GM23338 (cell line): ENCODE results near the gene MYO1D. TPM values are rescaled to one million over a fixed set of nuclear protein-coding genes. Genes with fewer than 3 reads are reported as not detected.

ENCODE experiments used
- ATAC-seq: fragments of 200-7000 bp; cut with Tn5 transposase; 3 replicates; pipeline ENCODE4 v1.9.1; 2020
- DNase-seq: peaks from one replicate; pipeline ENCODE4 v3.0.0-alpha.2; 2015; ENCODE audit warnings: low spot score
- H2AFZ ChIP-seq: fragments of 200-600 bp; sonication (generic); 2 replicates; pipeline ENCODE4 v1.8.0; 2016; ENCODE audit warnings: antibody characterized with exemption, mild to moderate bottlenecking, moderate library complexity
- H3F3A ChIP-seq: fragments of 200-600 bp; sonication (generic); replicated peaks from 2 replicates; pipeline ENCODE4 v1.8.0; 2017; ENCODE audit warnings: antibody characterized with exemption, mixed run types, low read depth
- H3K27ac ChIP-seq: fragments of 200-600 bp; sonication (generic); 2 replicates; pipeline ENCODE4 v1.6.1; 2016; ENCODE audit warnings: low read depth
- H3K27me3 ChIP-seq: fragments of 200-600 bp; sonication (generic); 2 replicates; pipeline ENCODE4 v1.8.0; 2016; ENCODE audit warnings: mild to moderate bottlenecking, mixed run types, moderate library complexity; ENCODE audit not compliant: insufficient read depth
- H3K36me3 ChIP-seq: fragments of 200-600 bp; sonication (generic); 2 replicates; pipeline ENCODE4 v1.8.0; 2016; ENCODE audit warnings: mild to moderate bottlenecking; ENCODE audit not compliant: insufficient read depth
- H3K4me1 ChIP-seq: fragments of 200-600 bp; sonication (generic); 2 replicates; pipeline ENCODE4 v1.8.0; 2016; ENCODE audit warnings: mild to moderate bottlenecking, moderate library complexity; ENCODE audit not compliant: insufficient read depth
- H3K4me2 ChIP-seq: fragments of 200-600 bp; sonication (generic); 2 replicates; pipeline ENCODE4 v1.7.1; 2017; ENCODE audit warnings: mixed run types
- H3K4me3 ChIP-seq: fragments of 200-600 bp; sonication (generic); 2 replicates; pipeline ENCODE4 v1.6.1; 2016; ENCODE audit warnings: mixed run types
- H3K79me2 ChIP-seq: fragments of 200-600 bp; sonication (generic); replicated peaks from 2 replicates; pipeline ENCODE4 v1.8.0; 2017; ENCODE audit warnings: mild to moderate bottlenecking; ENCODE audit not compliant: insufficient read depth
- H3K9me2 ChIP-seq: fragments of 200-600 bp; sonication (generic); 2 replicates; pipeline ENCODE4 v1.8.0; 2017; ENCODE audit not compliant: insufficient read depth
- H4K20me1 ChIP-seq: fragments of 200-600 bp; sonication (generic); replicated peaks from 2 replicates; pipeline ENCODE4 v1.8.0; 2017; ENCODE audit warnings: mild to moderate bottlenecking; ENCODE audit not compliant: insufficient read depth
- H3K27ac Mint-ChIP-seq: 2 replicates; pipeline ENCODE4 v1.8.0; 2020; ENCODE audit warnings: inconsistent platforms, mild to moderate bottlenecking, moderate library complexity, mixed read lengths
- H3K27me3 Mint-ChIP-seq: 3 replicates; pipeline ENCODE4 v1.8.0; 2022; ENCODE audit warnings: low read depth, mild to moderate bottlenecking, moderate library complexity, mixed read lengths, inconsistent platforms; ENCODE audit not compliant: insufficient read depth, poor library complexity
- H3K36me3 Mint-ChIP-seq: 3 replicates; pipeline ENCODE4 v1.8.0; 2021; ENCODE audit warnings: low read depth, mild to moderate bottlenecking, inconsistent platforms, moderate library complexity, mixed read lengths
- H3K4me1 Mint-ChIP-seq: 3 replicates; pipeline ENCODE4 v1.8.0; 2020; ENCODE audit warnings: mild to moderate bottlenecking, inconsistent platforms, mixed read lengths
- H3K4me3 Mint-ChIP-seq: 3 replicates; pipeline ENCODE4 v1.8.0; 2021; ENCODE audit warnings: moderate library complexity, mild to moderate bottlenecking, inconsistent platforms, mixed read lengths
- H3K9me3 Mint-ChIP-seq: 3 replicates; pipeline ENCODE4 v1.8.0; 2020; ENCODE audit warnings: moderate library complexity, mild to moderate bottlenecking, inconsistent platforms, mixed read lengths
- CREB1 ChIP-seq: fragments of 250-450 bp; sonication (Bioruptor Pico); IDR thresholded peaks from 2 replicates; pipeline ENCODE4 v1.5.0; 2020; ENCODE audit warnings: low read depth, mild to moderate bottlenecking, moderate library complexity
- EZH2 ChIP-seq: fragments of 200-600 bp; sonication (generic); IDR thresholded peaks from one replicate; pipeline ENCODE4 v1.8.0; 2017; ENCODE audit warnings: antibody characterized with exemption, mild to moderate bottlenecking, low read depth; ENCODE audit not compliant: unreplicated experiment
- EZH2phosphoT487 ChIP-seq: fragments of 200-600 bp; sonication (generic); IDR thresholded peaks from one replicate; pipeline ENCODE4 v1.8.1; 2018; ENCODE audit warnings: antibody characterized with exemption; ENCODE audit not compliant: unreplicated experiment
- JUNB ChIP-seq: IDR thresholded peaks from one replicate; pipeline ENCODE4 v1.6.1; 2016; ENCODE audit warnings: antibody characterized with exemption; ENCODE audit not compliant: unreplicated experiment
- NANOG ChIP-seq: IDR thresholded peaks from 2 replicates; pipeline ENCODE4 v1.6.1; 2016; ENCODE audit warnings: antibody characterized with exemption, borderline replicate concordance
- POLR2AphosphoS5 ChIP-seq: IDR thresholded peaks from 2 replicates; pipeline ENCODE4 v1.6.1; 2016; ENCODE audit warnings: antibody characterized with exemption, low read depth
- STAT1 ChIP-seq: IDR thresholded peaks from one replicate; pipeline ENCODE4 v1.6.1; 2016; ENCODE audit warnings: antibody characterized with exemption; ENCODE audit not compliant: unreplicated experiment
- ZNF114 ChIP-seq: fragments of 250-450 bp; sonication (Bioruptor Pico); IDR thresholded peaks from 2 replicates; pipeline ENCODE4 v1.5.0; 2020; ENCODE audit warnings: mild to moderate bottlenecking, moderate library complexity
- ZNF331 ChIP-seq: fragments of 250-450 bp; sonication (Bioruptor Pico); IDR thresholded peaks from 2 replicates; pipeline ENCODE4 v1.5.0; 2020; ENCODE audit warnings: low read depth, mild to moderate bottlenecking, moderate library complexity
- ZNF462 ChIP-seq: fragments of 250-450 bp; sonication (Bioruptor Pico); IDR thresholded peaks from 2 replicates; pipeline ENCODE4 v1.5.0; 2020; ENCODE audit warnings: mild to moderate bottlenecking, moderate library complexity
- polyA plus RNA-seq: library from polyadenylated mRNA; unstranded; fragments of >200 nt; fragmentation: Nextera tagmentation; extraction: Ambion mirVana; gene quantifications from 2 replicates; pipeline ENCODE4 v1.2.1, GENCODE V29; 2016
- total RNA-seq: library from RNA; depleted of rRNA; stranded (reverse); fragments of >200 nt; shearing (Covaris generic); gene quantifications from 2 replicates; pipeline ENCODE4 v1.2.3, GENCODE V29; 2014
- TF ChIP-seq, protein P1 (sequence below): IDR thresholded peaks from one replicate; pipeline ENCODE4 v1.6.1; 2018; ENCODE audit warnings: antibody characterized with exemption; ENCODE audit not compliant: unreplicated experiment
- TF ChIP-seq, protein P2 (sequence below): IDR thresholded peaks from 2 replicates; pipeline ENCODE4 v1.6.1; 2016; ENCODE audit warnings: antibody characterized with exemption
- TF ChIP-seq, protein P3 (sequence below), 2 experiments: fragments of 200-600 bp in 1 of 2; sonication (generic) in 1 of 2; conservative IDR thresholded peaks; 2 replicates each; pipeline versions ENCODE4 v1.5.1 to v1.6.1; 2016 to 2017; ENCODE audit warnings: antibody characterized with exemption in 2 of 2, low read depth in 2 of 2, mild to moderate bottlenecking in 2 of 2, moderate library complexity in 1 of 2

The MYO1D gene
- total and polyA plus RNA-seq, 2 experiments from 2014 or later: 8.6 to 28.6 TPM

DNA sequence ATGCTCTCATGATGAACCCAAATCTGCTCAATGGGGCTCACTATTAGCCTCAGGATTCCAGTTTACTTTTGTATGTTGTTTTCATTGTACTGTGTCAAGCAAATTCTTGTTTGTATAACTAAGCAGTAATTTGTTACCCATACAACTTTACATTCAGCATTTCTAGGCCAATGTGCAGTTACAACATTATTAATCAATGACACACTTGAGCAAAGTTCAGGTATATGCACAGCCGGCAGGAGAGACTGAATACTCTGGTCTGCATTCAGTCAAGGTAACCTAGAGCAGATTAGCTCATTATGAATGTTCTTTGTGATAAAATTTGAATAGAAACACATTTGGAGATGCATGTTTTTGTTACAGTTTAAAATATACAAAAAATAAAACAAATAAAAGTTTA is 2.2 kb upstream of the MYO1D start (continued):
- TF ChIP-seq, protein P1, sequence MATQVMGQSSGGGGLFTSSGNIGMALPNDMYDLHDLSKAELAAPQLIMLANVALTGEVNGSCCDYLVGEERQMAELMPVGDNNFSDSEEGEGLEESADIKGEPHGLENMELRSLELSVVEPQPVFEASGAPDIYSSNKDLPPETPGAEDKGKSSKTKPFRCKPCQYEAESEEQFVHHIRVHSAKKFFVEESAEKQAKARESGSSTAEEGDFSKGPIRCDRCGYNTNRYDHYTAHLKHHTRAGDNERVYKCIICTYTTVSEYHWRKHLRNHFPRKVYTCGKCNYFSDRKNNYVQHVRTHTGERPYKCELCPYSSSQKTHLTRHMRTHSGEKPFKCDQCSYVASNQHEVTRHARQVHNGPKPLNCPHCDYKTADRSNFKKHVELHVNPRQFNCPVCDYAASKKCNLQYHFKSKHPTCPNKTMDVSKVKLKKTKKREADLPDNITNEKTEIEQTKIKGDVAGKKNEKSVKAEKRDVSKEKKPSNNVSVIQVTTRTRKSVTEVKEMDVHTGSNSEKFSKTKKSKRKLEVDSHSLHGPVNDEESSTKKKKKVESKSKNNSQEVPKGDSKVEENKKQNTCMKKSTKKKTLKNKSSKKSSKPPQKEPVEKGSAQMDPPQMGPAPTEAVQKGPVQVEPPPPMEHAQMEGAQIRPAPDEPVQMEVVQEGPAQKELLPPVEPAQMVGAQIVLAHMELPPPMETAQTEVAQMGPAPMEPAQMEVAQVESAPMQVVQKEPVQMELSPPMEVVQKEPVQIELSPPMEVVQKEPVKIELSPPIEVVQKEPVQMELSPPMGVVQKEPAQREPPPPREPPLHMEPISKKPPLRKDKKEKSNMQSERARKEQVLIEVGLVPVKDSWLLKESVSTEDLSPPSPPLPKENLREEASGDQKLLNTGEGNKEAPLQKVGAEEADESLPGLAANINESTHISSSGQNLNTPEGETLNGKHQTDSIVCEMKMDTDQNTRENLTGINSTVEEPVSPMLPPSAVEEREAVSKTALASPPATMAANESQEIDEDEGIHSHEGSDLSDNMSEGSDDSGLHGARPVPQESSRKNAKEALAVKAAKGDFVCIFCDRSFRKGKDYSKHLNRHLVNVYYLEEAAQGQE: no peak
- TF ChIP-seq NANOG (no peak), EZH2phosphoT487 (no peak), ZNF331 (CRISPR knock-in tag) (no peak), POLR2AphosphoS5 (no peak), EZH2 (no peak), JUNB (no peak)
- TF ChIP-seq, protein P2, sequence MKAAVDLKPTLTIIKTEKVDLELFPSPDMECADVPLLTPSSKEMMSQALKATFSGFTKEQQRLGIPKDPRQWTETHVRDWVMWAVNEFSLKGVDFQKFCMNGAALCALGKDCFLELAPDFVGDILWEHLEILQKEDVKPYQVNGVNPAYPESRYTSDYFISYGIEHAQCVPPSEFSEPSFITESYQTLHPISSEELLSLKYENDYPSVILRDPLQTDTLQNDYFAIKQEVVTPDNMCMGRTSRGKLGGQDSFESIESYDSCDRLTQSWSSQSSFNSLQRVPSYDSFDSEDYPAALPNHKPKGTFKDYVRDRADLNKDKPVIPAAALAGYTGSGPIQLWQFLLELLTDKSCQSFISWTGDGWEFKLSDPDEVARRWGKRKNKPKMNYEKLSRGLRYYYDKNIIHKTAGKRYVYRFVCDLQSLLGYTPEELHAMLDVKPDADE: no peak

GRCh38 chr17:32878211-32878610 is 1.3 kb upstream of the MYO1D start:
- DNase-seq (no peak), ATAC-seq (no peak)
- Histone ChIP-seq H3F3A (no peaks in the 10 kb centered on the region), H4K20me1 (peaks cover 9% of the 10 kb centered on the region; the same call in 1 of the 2 replicates), H3K27ac (no peak overlapping the region), H3K4me2 (no peak overlapping the region), H3K9me2 (no peaks in the 10 kb centered on the region), H2AFZ (no peak overlapping the region), H3K27me3 (no peaks in the 10 kb centered on the region), H3K4me1 (peaks cover 11% of the 10 kb centered on the region), H3K4me3 (no peak overlapping the region), H3K36me3 (no peaks in the 10 kb centered on the region), H3K79me2 (peaks cover 26% of the 10 kb centered on the region)
- Mint-ChIP-seq H3K27me3 (peaks cover 4% of the 10 kb centered on the region), H3K27ac (no peak overlapping the region), H3K9me3 (no peaks in the 10 kb centered on the region), H3K36me3 (peaks cover 5% of the 10 kb centered on the region; the same call in 2 of the 3 replicates), H3K4me3 (no peak overlapping the region), H3K4me1 (peaks cover 10% of the 10 kb centered on the region)
- no peak for TF ChIP-seq STAT1
- no peak for TF ChIP-seq CREB1 (CRISPR knock-in tag)
- no peak for TF ChIP-seq ZNF462 (CRISPR knock-in tag)
- no peak for TF ChIP-seq JUNB
- TF ChIP-seq ZNF114 (CRISPR knock-in tag): no peak
- TF ChIP-seq, protein P3, sequence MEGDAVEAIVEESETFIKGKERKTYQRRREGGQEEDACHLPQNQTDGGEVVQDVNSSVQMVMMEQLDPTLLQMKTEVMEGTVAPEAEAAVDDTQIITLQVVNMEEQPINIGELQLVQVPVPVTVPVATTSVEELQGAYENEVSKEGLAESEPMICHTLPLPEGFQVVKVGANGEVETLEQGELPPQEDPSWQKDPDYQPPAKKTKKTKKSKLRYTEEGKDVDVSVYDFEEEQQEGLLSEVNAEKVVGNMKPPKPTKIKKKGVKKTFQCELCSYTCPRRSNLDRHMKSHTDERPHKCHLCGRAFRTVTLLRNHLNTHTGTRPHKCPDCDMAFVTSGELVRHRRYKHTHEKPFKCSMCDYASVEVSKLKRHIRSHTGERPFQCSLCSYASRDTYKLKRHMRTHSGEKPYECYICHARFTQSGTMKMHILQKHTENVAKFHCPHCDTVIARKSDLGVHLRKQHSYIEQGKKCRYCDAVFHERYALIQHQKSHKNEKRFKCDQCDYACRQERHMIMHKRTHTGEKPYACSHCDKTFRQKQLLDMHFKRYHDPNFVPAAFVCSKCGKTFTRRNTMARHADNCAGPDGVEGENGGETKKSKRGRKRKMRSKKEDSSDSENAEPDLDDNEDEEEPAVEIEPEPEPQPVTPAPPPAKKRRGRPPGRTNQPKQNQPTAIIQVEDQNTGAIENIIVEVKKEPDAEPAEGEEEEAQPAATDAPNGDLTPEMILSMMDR (conservative IDR thresholded peaks at IDR 0.05; ENCODE audit: low read depth in 2 of 2): no peak
